Sigmoid colon (tissue), 4 donors: Measurements from ENCODE around the gene GRIK4.

Experiments
- CTCF ChIP-seq, 4 experiments: fragments of 450-650 bp in 3 of 4; fragments of 200-600 bp in 1 of 4; IDR thresholded peaks; one replicate each; pipeline ENCODE4 v1.5.1; 2016 to 2019; ENCODE audit warnings: antibody characterized with exemption in 4 of 4, mild to moderate bottlenecking in 3 of 4, moderate library complexity in 2 of 4
- POLR2AphosphoS5 ChIP-seq, 4 donors: sonication (generic); formaldehyde crosslinking; IDR thresholded peaks; one replicate each; pipeline ENCODE4 v1.6.1; 2017; ENCODE audit warnings: antibody characterized with exemption in 4 of 4

- no peak for TF ChIP-seq CTCF (IDR thresholded peaks at IDR 0.05)
- TF ChIP-seq POLR2AphosphoS5 (IDR thresholded peaks at IDR 0.05): no peak
Measured at GRCh38 chr11:120649316-120649715, 137.8 kb downstream of the GRIK4 start.
